ENCODE results near the gene FLRT2.

Gene FLRT2

GRCh38 chr14:85599939-85600338, 70.0 kb downstream of the FLRT2 start:
- H3K4me3 ChIP-seq (ENCODE audit: low read length), result no peak overlapping the region
- no peak for TF ChIP-seq CTCF (IDR thresholded peaks at IDR 0.05; ENCODE audit: insufficient read depth, low read depth, low read length, missing control alignments)
- no peak for DNase-seq (ENCODE audit: low read depth)

- no peak overlapping the region for H3K4me3 ChIP-seq (ENCODE audit: low read length)
- no peak for TF ChIP-seq CTCF (IDR thresholded peaks at IDR 0.05; ENCODE audit: insufficient read depth, low read depth, low read length, missing control alignments)
- DNase-seq (ENCODE audit: low read depth), result no peak
Observed at GRCh38 chr14:85601246-85601645, 71.3 kb downstream of the FLRT2 start.

- TF ChIP-seq CTCF (IDR thresholded peaks at IDR 0.05; ENCODE audit: insufficient read depth, low read depth, low read length, missing control alignments), result no peak
- H3K4me3 ChIP-seq (ENCODE audit: low read length), result no peak overlapping the region
- no peak for DNase-seq (ENCODE audit: low read depth)
Observed at GRCh38 chr14:85601690-85602089, 71.7 kb downstream of the FLRT2 start.

- no peak for TF ChIP-seq CTCF (IDR thresholded peaks at IDR 0.05; ENCODE audit: insufficient read depth, low read depth, low read length, missing control alignments)
- H3K4me3 ChIP-seq (ENCODE audit: low read length), result no peak overlapping the region
- no peak for DNase-seq (ENCODE audit: low read depth)
Observed at GRCh38 chr14:85602345-85602744, 72.4 kb downstream of the FLRT2 start.

GRCh38 chr14:85604021-85604420, 74.1 kb downstream of the FLRT2 start:
- H3K4me3 ChIP-seq (ENCODE audit: low read length), result no peak overlapping the region
- DNase-seq (ENCODE audit: low read depth), result no peak
- no peak for TF ChIP-seq CTCF (IDR thresholded peaks at IDR 0.05; ENCODE audit: insufficient read depth, low read depth, low read length, missing control alignments)

GRCh38 chr14:85604714-85605113, 74.8 kb downstream of the FLRT2 start:
- H3K4me3 ChIP-seq (ENCODE audit: low read length), result no peak overlapping the region
- TF ChIP-seq CTCF (IDR thresholded peaks at IDR 0.05; ENCODE audit: insufficient read depth, low read depth, low read length, missing control alignments), result no peak
- no peak for DNase-seq (ENCODE audit: low read depth)

GRCh38 chr14:85607651-85608081, 77.7 kb downstream of the FLRT2 start:
- no peak for TF ChIP-seq CTCF (IDR thresholded peaks at IDR 0.05; ENCODE audit: insufficient read depth, low read depth, low read length, missing control alignments)
- DNase-seq (ENCODE audit: low read depth), result peak; percentile 93
- H3K4me3 ChIP-seq (ENCODE audit: low read length), result no peak overlapping the region

Data from epithelial cell of esophagus (primary cell).